8988T (cell line): ENCODE data around the gene NREP.

Experiments
- DNase-seq: peaks from one replicate; pipeline ENCODE4 v3.0.0; 2011

Gene NREP

DNA sequence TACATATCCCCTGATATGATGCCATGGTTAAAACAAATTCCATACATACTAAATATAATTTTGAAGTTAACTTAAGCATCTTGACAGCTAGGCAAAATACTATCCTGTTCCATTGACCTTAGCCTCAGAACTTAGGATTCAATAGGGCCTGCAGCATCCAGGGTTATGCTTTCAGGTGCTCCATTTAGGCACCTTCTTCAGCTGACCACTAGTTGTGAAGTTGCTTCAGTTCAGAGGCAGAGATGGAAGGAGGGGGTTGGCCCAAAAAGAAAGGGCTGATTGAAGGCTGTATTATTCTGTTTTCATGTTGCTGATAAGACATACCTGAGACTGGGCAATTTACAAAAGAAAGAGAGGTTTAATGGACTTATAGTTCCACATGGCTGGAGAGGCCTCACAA, 7.0 kb upstream of the NREP start:
- DNase-seq, result no peak

DNA sequence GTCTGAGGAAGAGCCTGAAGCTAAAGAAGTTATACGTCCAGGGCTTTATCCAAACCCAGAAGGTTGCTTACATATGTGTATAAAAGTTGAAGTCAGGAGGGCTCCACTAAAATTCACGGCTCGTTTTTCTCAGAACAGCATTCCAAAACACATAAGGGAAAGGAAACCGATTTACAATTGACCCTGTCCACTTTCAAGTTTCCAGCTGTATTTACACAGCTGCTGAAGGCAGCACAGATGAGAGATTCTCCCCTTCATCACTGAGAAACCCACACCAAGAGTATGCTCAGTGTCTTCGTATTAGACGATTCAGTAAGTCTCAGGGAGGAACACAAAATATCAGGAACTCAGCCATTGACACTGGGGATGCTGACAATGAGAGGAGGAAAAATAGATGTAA, 5.9 kb upstream of the NREP start:
- DNase-seq, result no peak

DNA sequence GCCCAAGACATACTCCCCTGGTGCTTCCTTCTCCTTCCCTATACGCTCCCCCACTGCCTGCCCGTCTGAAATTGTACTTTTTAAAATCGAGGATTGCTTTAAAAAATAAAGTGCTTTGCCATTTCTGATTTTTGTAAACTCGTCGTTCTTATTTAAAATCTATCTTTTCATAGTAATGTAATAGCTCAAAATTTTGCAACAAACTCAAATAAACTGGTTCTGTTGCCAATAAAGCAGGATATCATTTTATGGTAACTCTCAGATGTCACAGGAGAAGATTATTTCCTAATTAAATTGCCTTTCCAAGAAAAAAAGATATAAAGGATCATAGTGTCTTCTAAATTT, 1.3 kb upstream of the NREP start:
- DNase-seq, result no peak

DNA sequence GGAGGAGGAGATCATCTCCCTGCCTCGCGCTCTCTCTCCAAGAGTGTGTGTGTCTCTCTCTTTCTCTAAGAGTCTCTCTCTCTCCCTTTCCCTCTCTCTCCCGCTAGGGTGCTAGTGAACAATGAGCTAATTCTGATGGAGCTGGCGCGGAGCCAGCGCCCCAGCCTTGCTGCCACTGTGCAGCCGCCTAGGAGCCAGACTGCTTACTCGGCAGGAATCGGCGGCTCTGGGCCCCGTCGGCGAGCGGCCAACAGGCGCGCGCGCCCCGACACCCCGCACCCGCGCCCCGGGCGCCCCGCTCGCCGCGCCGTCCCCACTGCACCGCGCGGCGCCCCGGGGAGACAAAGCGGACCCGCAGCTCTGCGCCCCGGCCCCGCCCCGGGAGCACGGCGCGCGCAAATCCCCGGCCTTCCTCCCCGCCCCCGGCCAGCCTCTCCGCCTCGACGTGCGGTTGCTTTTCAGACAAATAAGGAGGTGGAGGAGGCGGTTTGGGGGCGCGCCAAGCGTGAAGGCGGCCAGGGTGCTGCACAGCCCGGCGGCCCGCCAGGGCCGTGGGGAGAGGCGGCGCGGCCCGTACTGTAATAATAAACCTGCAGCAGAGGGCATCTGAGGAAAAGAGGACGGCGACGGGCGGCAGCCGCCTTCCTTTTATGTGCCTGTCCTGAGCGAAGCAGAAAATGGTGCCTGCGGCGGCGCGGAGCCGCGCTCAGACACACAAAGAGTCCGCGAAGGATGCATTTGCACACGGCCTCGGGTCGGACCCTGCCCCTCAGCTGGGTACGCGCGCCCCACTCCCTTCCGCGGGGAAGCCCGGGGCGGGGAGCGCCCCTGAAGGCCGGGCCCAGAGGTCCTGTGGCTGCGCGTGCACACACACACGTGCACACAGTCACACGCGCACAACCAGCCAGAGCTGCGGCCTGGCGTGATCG, 625 bp upstream of the NREP start:
- peak; percentile 74 for DNase-seq

DNA sequence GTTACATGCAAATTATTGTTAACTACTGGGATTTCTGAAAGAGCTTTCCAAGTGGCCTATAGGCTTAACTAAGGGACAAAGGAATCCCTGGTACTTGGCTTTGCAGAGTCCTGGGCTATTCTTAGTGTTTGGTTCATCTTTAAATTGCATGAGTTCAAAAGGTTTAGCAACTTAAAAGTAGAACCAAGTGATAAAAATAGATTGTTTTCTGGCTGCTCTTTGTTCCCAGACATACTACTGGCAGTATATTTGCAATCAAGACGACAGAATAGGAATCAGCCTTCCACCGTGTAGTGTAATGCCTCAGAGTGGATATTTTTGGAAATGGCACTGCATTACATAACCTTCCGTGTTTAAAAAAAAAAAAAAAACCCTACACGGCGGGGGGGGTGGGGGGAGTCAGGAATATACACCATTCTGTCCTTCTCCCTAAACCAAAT, 1.0 kb downstream of the NREP start:
- no peak for DNase-seq

DNA sequence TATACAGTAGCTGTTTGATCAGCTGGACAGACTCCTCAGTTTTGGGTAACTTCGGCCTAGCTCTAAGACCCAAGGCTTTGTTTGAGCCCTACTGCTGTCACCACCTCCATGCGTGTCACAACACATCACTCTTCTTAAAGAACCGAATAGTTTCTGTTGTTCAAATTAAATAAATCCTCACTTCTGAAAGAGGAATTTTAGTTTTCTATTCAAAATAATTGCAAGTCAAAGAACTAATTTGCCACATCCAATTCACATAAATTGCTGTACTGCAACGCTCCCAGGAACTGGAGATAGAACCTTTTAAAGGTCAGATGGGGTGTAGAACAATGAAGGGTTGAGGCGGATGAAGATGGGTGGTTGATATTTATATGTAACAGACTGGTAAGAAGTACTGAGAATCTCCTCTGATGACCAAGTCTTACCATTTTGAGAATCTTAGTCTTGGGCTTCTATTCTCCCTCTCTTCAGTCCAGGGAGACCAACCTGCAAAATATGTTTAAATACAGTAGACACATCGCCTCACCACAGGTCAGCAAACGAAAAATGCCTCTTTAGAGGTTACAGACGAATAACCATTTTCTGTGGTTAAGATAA, 1.6 kb downstream of the NREP start:
- DNase-seq, result no peak

DNA sequence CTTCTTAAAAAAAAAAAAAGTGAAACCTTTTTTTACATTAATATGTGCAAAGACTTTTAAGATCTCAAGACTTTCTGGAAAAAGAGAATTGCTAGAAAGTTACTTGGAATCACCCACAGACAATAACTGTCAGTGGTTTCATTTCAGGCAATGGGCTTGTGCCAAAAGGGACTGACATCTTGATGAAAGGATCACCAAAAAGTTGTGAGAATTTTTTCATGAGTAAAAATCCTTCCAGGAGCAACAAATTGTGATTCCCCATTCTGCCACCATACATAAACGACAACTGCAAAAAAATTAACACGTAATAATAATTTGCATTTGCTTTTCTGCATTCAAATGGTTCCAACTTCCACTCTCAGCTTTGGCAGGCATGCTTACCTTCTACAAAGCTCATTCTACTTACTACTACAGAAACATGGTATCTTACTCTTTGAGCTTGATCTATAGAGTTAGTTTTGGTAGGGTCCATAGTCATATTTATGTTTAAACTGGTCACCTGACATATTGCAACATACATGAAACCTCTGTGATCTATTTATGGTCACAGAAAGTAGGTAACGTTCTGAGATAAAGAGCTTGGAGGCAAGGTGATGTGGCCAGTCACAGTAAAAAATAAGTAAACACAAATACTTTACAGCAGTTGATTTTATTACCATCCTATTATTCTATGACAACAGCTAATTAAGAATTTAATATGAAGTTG, 3.0 kb downstream of the NREP start:
- no peak for DNase-seq

DNA sequence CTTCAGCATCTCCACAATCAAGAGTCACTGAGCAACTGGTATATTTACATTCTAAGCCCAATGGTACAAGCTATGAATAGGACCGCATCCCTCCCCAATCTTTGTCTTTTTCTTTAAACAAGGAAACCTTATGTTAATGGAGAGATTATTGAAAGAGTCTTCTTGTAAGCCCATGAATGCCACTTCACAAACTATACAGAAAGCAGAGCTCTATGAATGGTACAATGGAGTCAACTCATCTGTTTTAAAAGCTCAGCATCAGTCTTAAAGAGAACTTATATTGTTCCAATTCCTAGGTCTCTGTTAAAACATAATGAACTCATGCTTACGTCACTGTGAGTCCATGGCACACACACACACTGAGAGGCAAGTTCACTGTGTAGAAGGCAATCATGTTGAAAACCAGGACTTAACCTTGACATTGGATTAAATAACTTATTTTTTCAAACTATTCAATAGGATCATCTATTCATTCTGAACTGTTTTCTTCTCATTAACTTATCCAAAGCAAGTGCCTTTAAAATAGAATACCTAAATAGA, 4.5 kb downstream of the NREP start:
- DNase-seq, result no peak

DNA sequence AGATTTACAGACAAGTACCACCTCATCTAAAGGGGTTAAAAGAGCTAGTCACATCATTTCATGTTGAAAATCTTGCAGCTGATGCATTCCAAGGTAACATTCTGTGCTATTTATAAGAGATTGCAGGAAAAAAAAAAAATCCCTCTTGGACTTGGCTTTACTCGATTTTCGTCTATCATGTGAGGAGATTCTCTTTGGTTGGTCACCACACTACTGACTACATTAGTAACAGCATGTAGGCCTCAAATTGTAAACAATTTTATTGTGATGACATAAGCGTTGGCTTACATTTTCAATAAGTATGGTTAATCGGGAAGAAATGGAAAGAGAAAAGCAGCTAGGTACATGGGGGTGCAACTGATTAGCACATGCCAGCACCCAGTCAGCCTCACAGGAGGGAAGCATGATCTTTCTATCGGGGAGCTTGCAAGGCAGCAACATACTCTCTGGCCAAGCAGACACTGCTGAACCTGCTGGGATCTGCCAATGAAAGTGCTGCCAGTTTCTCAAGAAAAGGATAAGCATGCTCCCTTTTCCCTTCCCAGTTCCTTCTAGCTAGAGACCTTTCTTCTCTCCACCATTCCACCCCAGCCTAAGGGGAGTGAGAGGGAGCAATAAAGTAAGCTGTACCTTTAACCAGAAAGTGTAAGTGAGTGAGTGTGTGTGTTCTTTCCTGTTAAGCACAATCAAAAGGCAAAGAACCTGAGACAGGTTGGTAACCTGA, 7.5 kb downstream of the NREP start:
- DNase-seq, result no peak

DNA sequence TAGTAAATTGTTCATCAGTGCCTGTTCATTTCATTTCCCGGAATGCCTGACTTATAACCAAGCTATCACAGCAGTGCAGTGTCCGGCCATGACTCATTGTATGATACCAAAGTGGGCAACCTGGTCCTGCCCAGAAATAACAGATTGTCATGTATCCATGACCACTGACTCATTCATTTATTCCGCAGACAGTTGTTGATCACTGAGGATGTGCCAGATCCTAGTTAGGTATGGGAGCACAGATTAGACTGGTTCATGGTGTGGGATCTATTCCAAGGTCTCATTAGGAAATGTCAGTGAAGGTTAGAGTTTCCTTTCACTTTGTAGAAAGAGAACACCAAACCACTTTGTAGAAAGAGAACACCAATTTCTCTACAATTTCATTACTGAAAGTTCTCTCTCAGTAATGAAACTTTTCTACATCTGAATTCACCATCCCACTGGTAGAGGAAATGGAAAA, 8.7 kb downstream of the NREP start:
- DNase-seq, result no peak

DNA sequence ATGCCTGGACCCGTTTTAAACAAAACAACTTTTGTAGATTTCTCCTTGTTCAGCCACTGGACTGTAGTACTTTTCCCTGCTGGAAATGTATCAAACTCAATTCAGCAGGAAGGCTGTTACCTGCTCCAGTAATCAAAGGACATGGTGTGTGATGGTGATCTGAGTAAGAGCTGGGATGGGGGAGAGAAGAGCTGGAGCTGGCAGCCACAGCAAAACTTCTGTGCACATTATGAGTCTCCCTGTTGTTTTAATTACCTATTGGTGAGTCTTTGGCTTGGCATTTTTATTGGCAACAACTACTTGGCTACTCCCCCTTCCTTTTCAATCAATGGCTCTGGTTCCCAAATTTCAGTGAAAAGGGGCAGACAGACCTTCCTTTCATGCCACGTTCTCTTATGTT, 9.7 kb downstream of the NREP start:
- no peak for DNase-seq

DNA sequence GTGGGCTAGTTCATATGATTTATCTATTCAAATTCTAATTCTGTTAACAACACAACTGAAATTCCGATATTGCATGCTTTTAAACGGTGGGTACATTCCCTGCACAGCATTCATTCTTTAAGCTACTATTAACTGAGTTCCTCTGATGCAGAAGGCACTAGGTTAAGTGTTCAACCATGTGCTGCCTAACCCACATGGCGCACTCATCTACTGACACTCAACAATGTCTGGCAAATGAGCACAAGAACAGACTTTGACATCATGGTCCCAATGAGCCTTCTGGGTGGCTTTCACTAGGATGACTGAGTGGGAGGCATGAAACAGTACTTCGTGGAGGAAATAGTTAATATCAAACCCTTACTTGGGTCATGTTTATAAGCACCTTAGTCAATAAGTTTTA, 10.2 kb downstream of the NREP start:
- no peak for DNase-seq

DNA sequence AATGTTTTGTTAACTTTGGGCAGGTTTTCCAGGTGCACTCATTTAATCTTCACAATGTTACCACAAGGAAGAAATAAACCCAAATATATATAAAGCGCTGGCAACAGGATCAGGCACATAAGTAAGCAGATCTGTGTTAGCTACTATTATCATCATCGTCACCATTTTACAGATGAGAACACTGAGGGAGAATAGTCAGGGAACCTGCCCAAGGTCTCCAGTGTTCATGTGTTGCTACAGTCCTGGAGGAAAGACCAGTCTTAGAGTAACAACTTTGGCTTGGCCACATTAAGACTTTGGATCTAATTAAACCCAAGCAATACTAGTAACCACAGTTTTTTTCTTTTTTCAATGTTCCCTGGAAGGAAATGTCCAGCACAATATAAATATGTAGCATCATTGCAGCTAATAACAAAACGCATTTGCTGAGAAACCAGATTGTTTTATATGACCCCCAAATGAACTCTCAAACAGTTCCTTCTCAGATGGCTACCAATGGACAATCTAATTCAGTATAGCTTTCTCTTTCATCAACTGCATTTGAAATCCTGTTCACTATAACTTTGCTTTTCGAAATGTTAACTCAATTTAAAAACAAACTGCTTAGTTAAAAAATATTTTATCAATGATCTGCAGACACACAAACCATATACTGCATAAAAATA, 11.8 kb downstream of the NREP start:
- no peak for DNase-seq

DNA sequence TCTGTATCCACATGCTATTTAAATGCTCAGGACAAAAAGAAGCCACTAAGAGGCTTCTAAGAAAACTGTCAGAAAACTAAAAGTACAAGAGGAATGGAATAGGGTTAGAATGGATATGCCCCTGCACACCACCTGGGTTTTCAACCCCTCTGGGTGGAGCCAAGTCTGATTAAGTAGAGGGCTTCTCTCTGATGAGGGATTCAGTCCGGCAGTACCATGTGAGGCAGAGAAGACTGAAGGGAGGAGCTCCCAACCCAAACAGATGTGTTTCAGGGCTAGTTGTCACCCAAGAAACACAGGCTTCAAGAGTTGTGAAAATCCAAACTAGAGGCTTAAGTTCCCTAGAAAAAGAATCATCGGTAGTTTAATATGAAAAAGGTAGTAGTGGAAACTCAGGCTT, 12.5 kb downstream of the NREP start:
- no peak for DNase-seq

DNA sequence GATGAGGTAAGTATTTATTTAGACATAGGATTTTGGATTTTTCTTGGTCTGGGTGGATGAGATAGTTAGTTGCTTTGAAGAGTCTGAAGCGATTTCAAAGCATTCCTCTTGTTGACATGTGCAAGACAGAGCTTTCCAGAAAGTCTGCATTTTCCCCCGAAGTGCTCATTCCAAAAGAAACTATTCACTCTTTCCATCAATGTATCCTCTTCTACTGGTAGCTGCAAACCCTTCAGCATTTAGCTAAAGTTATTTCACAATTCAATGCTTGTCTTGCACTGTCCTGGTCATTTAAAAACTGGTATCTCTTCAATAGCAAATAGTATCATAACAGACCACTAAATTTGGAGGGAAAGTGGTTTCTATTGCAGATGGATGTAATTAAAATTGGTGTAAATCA, 13.0 kb downstream of the NREP start:
- no peak for DNase-seq

DNA sequence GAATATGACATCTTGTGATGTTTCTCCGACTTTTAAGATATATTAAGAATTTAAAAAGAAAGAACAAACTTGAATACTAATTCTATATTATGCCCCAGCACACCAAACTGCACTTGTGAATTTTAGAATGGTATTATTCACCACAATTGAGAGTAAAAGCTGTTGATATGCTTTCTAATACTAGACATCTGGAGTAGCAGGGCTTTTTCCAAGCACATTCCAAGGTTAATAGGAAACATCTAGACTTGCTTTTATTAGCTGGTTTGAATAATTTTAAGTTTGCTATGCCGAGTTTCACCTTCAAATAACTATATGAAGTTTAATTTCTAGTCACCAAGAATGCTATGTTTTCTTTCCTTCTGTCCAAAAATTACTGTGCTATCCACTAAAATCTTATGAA, 13.5 kb downstream of the NREP start:
- DNase-seq, result no peak

DNA sequence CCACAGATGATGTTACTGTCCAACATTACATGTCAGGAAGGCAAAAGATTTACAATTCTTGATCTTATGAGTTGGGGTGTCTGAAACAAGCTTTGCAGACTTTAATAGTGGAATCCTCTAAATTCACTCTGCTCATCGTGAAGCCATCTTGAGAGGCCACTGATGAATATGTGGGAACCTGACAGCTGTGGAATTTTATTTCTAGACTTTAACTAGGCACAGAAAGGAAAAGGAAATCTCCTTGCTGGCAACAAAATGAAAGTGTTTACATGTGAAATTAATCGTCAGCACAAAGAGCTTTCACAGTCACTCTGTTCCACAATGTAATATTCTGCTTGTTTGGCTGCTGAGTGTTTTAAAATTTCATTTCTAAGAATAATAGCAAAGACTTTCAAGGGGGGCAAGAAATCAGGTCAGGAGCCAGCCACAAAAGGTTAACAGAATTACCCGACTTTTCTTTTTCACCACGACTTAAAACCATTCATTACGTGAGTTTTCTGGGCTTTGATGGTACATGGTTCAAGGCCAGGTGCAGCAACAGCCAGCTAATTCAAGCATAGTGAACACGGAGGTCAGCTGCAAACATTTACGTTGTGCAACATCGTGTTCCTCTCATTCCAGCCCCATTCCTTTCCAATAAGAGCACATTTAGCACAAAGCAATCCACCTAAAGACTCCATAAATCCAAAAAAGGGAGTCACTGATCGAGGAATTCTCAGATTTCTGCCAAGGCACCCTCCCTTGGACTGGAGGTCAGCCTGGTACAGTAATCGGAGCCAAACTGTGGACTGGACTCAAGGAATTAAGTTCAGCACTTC, 14.6 kb downstream of the NREP start:
- DNase-seq, result no peak

DNA sequence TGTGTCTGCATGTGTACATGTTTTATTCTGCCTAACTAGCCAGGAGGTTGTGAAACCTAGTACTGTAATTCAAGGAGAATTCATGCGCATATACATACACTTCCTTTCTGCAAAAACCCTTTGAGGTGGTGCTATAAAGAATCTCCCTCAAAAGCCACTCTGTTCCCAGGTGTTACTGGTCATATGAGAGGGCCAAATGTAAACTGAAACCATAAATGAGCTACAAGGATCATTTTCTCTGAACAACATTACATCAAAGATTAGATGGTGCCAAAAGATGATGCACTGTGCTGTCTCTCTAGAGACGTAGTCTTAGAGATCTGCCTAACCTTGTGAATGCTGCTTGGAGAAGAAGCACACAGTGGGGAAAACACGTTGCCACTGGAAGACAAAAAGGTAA, 15.7 kb downstream of the NREP start:
- DNase-seq, result no peak

DNA sequence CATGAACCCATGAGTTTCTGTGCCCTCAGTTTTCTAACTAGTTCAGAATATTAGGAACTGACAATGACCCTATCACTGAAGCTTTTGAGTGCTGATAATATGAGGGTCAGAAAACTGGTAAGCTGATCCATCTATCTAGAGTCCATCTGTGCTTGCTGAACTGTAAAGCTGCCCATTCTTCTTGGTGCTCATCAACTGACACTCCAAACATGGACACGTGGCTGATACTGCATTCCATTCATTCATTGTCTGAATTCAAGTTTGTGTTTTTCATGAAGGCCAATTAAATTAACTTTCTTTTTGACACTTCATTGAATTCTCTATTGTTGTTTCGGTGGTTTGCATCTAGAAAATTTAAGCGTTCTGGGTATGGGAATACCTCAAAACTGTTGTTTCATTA, 17.6 kb downstream of the NREP start:
- no peak for DNase-seq

DNA sequence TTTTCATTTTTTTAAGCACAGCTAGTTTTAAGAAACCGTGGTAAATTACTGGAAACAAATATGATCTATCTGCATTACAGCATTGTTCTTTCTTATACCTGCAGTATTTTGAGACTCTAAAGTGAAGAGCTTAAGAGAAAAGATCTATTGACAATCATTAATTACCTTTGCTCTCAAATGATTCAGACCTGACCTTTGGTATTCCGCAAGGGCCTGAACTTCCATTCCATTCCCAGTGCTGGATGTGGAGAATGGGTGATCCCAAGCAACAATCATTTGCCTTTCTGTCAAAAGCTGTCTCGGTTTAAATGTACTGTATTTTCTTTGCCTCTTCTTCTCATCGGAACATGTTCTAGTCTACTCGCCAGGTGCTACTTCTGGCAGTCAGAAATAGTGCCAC, 18.9 kb downstream of the NREP start:
- no peak for DNase-seq

DNA sequence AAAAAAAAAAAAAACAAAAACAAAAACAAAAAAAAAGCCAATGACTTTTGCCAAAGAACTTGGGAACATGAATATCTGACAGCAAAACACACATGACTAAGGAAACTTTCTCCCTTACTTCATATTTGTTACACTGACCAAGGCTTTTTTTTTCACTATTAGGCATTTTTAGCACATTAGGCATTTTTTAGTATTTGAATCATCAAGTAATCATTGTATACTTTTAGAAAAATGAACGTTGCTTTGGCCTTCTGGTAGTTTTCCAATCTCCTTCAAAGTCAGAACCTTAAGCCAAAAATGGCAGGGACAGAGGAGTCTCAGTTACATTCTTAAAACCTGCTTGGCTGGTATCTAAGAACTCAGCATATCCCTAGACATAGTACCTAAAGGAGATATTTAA, 19.3 kb downstream of the NREP start:
- DNase-seq, result no peak
